Hepatocyte (in vitro differentiated cells): Measurements from ENCODE around the gene CEP164.

Experiments used
- CTCF ChIP-seq: fragments of 200-600 bp; sonication (generic); IDR thresholded peaks from 2 replicates; pipeline ENCODE4 v1.5.1; 2016; ENCODE audit warnings: antibody characterized with exemption, mild to moderate bottlenecking; ENCODE audit not compliant: poor library complexity
- EZH2 ChIP-seq: fragments of 200-600 bp; sonication (generic); IDR thresholded peaks from 2 replicates; pipeline ENCODE4 v1.6.1; 2016; ENCODE audit warnings: antibody characterized with exemption, mild to moderate bottlenecking, borderline replicate concordance

GRCh38 chr11:117428186-117428855 lies 100.7 kb downstream of the CEP164 start:
- TF ChIP-seq CTCF (no peak), EZH2 (no peak)
